ENCODE measurements around the gene UBE2G1.

The UBE2G1 gene

GRCh38 chr17:4241535-4241934, 124.9 kb downstream of the UBE2G1 start:
- no peak for DNase-seq

GRCh38 chr17:4236456-4236855, 130.0 kb downstream of the UBE2G1 start:
- no peak for DNase-seq

- no peak for DNase-seq
Measured at GRCh38 chr17:4235372-4236279, 130.8 kb downstream of the UBE2G1 start.

GRCh38 chr17:4234401-4234800, 132.1 kb downstream of the UBE2G1 start:
- no peak for DNase-seq

GRCh38 chr17:4233668-4234258, 132.7 kb downstream of the UBE2G1 start:
- DNase-seq = no peak

- DNase-seq = no peak
Measured at GRCh38 chr17:4232168-4232813, 134.2 kb downstream of the UBE2G1 start.

GRCh38 chr17:4229627-4230541, 136.6 kb downstream of the UBE2G1 start:
- no peak for DNase-seq

GRCh38 chr17:4221899-4222659, 144.4 kb downstream of the UBE2G1 start:
- DNase-seq = no peak

GRCh38 chr17:4221163-4221562, 145.3 kb downstream of the UBE2G1 start:
- DNase-seq = no peak

- DNase-seq = no peak
Measured at GRCh38 chr17:4220655-4221054, 145.8 kb downstream of the UBE2G1 start.
